OCI-LY7 (cell line): Measurements from ENCODE around the gene PPP4R3C.
"Not testable (repeated sequence)": the region's sequence is repeated elsewhere in the genome, so short reads cannot be mapped to it uniquely, and the experiment has no call there.

Source experiments
- EZH2phosphoT487 ChIP-seq: fragments of 200-600 bp; sonication (generic); IDR thresholded peaks from 2 replicates; pipeline ENCODE4 v1.6.1; 2018; ENCODE audit warnings: low read depth, borderline replicate concordance, mild to moderate bottlenecking, mixed run types, antibody characterized with exemption, low read length, moderate library complexity, mixed read lengths
- TF ChIP-seq, protein P1 (sequence below): fragments of 200-600 bp; sonication (generic); conservative IDR thresholded peaks from 2 replicates; pipeline ENCODE4 v1.5.1; 2014; ENCODE audit warnings: mild to moderate bottlenecking, antibody characterized with exemption, low read length, moderate library complexity, mixed read lengths

DNA sequence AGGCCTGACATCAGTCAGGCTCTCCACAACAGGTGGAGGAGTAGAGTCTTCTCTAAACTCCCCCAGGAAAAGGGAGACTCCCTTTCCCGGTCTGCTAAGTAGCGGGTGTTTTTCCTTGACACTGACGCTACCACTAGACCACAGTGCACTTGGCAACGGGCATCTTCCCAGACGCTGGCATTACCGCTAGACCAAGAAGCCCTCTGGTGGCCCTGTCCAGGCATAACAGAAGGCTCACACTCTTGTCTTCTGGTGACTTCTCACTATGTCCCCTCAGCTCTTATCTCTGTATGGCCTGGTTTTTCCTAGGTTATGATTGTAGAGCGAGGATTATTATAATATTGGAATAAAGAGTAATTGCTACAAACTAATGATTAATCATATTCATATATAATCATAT, 20.7 kb downstream of the PPP4R3C start:
- TF ChIP-seq, protein P1, sequence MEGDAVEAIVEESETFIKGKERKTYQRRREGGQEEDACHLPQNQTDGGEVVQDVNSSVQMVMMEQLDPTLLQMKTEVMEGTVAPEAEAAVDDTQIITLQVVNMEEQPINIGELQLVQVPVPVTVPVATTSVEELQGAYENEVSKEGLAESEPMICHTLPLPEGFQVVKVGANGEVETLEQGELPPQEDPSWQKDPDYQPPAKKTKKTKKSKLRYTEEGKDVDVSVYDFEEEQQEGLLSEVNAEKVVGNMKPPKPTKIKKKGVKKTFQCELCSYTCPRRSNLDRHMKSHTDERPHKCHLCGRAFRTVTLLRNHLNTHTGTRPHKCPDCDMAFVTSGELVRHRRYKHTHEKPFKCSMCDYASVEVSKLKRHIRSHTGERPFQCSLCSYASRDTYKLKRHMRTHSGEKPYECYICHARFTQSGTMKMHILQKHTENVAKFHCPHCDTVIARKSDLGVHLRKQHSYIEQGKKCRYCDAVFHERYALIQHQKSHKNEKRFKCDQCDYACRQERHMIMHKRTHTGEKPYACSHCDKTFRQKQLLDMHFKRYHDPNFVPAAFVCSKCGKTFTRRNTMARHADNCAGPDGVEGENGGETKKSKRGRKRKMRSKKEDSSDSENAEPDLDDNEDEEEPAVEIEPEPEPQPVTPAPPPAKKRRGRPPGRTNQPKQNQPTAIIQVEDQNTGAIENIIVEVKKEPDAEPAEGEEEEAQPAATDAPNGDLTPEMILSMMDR, result not testable (repeated sequence)
- TF ChIP-seq EZH2phosphoT487, result not testable (repeated sequence)
